HEK293 (cell line): ENCODE results near the gene SNAP47.
A peak's percentile ranks its signal among the peaks of the same experiment; 100 is the strongest.

Source experiments
- CTCF ChIA-PET: fragments of 350-600 bp; formaldehyde crosslinking; extraction: SDS; loops from one replicate; lab custom pipeline; 2021; ENCODE audit warnings: antibody characterized with exemption; lab: Yijun Ruan, JAX
- POLR2A ChIA-PET: fragments of 300-600 bp; formaldehyde crosslinking; extraction: SDS; loops from one replicate; lab custom pipeline; 2020; ENCODE audit warnings: antibody characterized with exemption, inconsistent platforms; lab: Yijun Ruan, JAX
- H3K27ac ChIP-seq: fragments of 200-500 bp; sonication (Bioruptor generic); 2 replicates; pipeline ENCODE4 v1.5.1; 2014; ENCODE audit warnings: low read depth, low read length, control low read depth, inconsistent platforms; ENCODE audit errors: extremely low read depth
- H3K36me3 ChIP-seq, 2 experiments: fragments of 200-500 bp in 1 of 2; sonication (Bioruptor generic) in 1 of 2; 1 replicate in 1 of 2; 2 replicates in 1 of 2; pipeline ENCODE4 v1.5.1; 2014 to 2017; ENCODE audit warnings: inconsistent platforms in 2 of 2, low read length in 2 of 2; ENCODE audit not compliant: control insufficient read depth in 2 of 2, insufficient read depth in 1 of 2
- H3K4me1 ChIP-seq: fragments of 200-500 bp; sonication (Bioruptor generic); 2 replicates; pipeline ENCODE4 v1.5.1; 2014; ENCODE audit warnings: mild to moderate bottlenecking, low read length, inconsistent platforms; ENCODE audit not compliant: control insufficient read depth, insufficient read depth
- H3K4me3 ChIP-seq: 2 replicates; pipeline ENCODE4 v1.5.1; 2011; ENCODE audit warnings: low read depth, mild to moderate bottlenecking, control low read depth, low read length, moderate library complexity
- H3K9me3 ChIP-seq: fragments of 200-500 bp; sonication (Bioruptor generic); 2 replicates; pipeline ENCODE4 v1.5.1; 2014; ENCODE audit warnings: low read depth, low read length, inconsistent platforms; ENCODE audit not compliant: control insufficient read depth, insufficient read depth
- CTCF ChIP-seq: fragments of 450-650 bp; formaldehyde crosslinking; IDR thresholded peaks from 2 replicates; pipeline ENCODE4 v1.5.1; 2016; ENCODE audit warnings: missing biosample characterization, missing genetic modification characterization
- GLIS1 ChIP-seq: fragments of 450-650 bp; formaldehyde crosslinking; IDR thresholded peaks from 2 replicates; pipeline ENCODE4 v1.5.1; 2016; ENCODE audit warnings: missing biosample characterization, missing genetic modification characterization
- GLIS2 ChIP-seq: fragments of 450-650 bp; formaldehyde crosslinking; IDR thresholded peaks from 2 replicates; pipeline ENCODE4 v1.5.1; 2016; ENCODE audit warnings: missing biosample characterization, missing genetic modification characterization
- HOXC10 ChIP-seq: sonication (generic); formaldehyde crosslinking; IDR thresholded peaks from 2 replicates; pipeline ENCODE4 v1.8.1; 2023; ENCODE audit warnings: mild to moderate bottlenecking, missing genetic modification reagents
- WT1 ChIP-seq: fragments of 450-650 bp; formaldehyde crosslinking; IDR thresholded peaks from 2 replicates; pipeline ENCODE4 v1.5.1; 2016; ENCODE audit warnings: missing biosample characterization, missing genetic modification characterization
- ZBTB17 ChIP-seq: fragments of 450-650 bp; formaldehyde crosslinking; IDR thresholded peaks from 2 replicates; pipeline ENCODE4 v1.5.1; 2016; ENCODE audit warnings: missing biosample characterization, missing genetic modification characterization
- ZBTB20 ChIP-seq: fragments of 450-650 bp; formaldehyde crosslinking; IDR thresholded peaks from 2 replicates; pipeline ENCODE4 v1.5.1; 2016; ENCODE audit warnings: missing biosample characterization, missing genetic modification characterization
- ZFHX2 ChIP-seq: fragments of 450-650 bp; formaldehyde crosslinking; conservative IDR thresholded peaks from 2 replicates; pipeline ENCODE4 v1.5.1; 2016; ENCODE audit warnings: missing biosample characterization, missing genetic modification characterization
- ZFP3 ChIP-seq: fragments of 450-650 bp; formaldehyde crosslinking; IDR thresholded peaks from 2 replicates; pipeline ENCODE4 v1.5.1; 2016; ENCODE audit warnings: low read depth, missing biosample characterization, missing genetic modification characterization
- ZFP37 ChIP-seq: fragments of 450-650 bp; formaldehyde crosslinking; IDR thresholded peaks from 2 replicates; pipeline ENCODE4 v1.5.1; 2016; ENCODE audit warnings: missing biosample characterization, missing genetic modification characterization
- ZIC2 ChIP-seq: fragments of 450-650 bp; formaldehyde crosslinking; IDR thresholded peaks from 2 replicates; pipeline ENCODE4 v1.5.1; 2016; ENCODE audit warnings: missing biosample characterization, missing genetic modification characterization
- ZNF10 ChIP-seq: fragments of 450-650 bp; formaldehyde crosslinking; IDR thresholded peaks from 2 replicates; pipeline ENCODE4 v1.5.1; 2017; ENCODE audit warnings: missing biosample characterization, missing genetic modification characterization
- ZNF157 ChIP-seq: fragments of 450-650 bp; formaldehyde crosslinking; IDR thresholded peaks from 2 replicates; pipeline ENCODE4 v1.5.1; 2016; ENCODE audit warnings: missing biosample characterization, missing genetic modification characterization
- ZNF19 ChIP-seq: fragments of 450-650 bp; formaldehyde crosslinking; IDR thresholded peaks from 2 replicates; pipeline ENCODE4; 2016; ENCODE audit warnings: missing biosample characterization, missing genetic modification characterization, low read depth
- ZNF202 ChIP-seq: fragments of 450-650 bp; formaldehyde crosslinking; IDR thresholded peaks from 2 replicates; pipeline ENCODE4 v1.5.1; 2016; ENCODE audit warnings: missing biosample characterization, missing genetic modification characterization, borderline replicate concordance
- ZNF214 ChIP-seq: fragments of 450-650 bp; formaldehyde crosslinking; IDR thresholded peaks from 2 replicates; pipeline ENCODE4 v1.5.1; 2017; ENCODE audit warnings: missing biosample characterization, mild to moderate bottlenecking, missing genetic modification characterization, borderline replicate concordance
- ZNF274 ChIP-seq, 2 experiments: fragments of 200-500 bp in 1 of 2; fragments of 450-650 bp in 1 of 2; sonication (Bioruptor generic) in 1 of 2; formaldehyde crosslinking in 1 of 2; IDR thresholded peaks; 2 replicates each; pipeline versions ENCODE4 v1.5.1 to v1.6.1; 2014 to 2016; ENCODE audit warnings: borderline replicate concordance in 1 of 2, inconsistent platforms in 1 of 2, low read length in 1 of 2, missing biosample characterization in 1 of 2, missing genetic modification characterization in 1 of 2
- ZNF341 ChIP-seq: fragments of 450-650 bp; formaldehyde crosslinking; IDR thresholded peaks from 2 replicates; pipeline ENCODE4; 2016; ENCODE audit warnings: low read depth, missing biosample characterization, missing genetic modification characterization
- ZNF391 ChIP-seq: fragments of 450-650 bp; formaldehyde crosslinking; IDR thresholded peaks from 2 replicates; pipeline ENCODE4 v1.5.1; 2016; ENCODE audit warnings: low read depth, missing biosample characterization, missing genetic modification characterization, borderline replicate concordance
- ZNF76 ChIP-seq: fragments of 450-650 bp; formaldehyde crosslinking; IDR thresholded peaks from 2 replicates; pipeline ENCODE4; 2016; ENCODE audit warnings: low read depth, missing biosample characterization, missing genetic modification characterization, borderline replicate concordance
- ZNF791 ChIP-seq: fragments of 450-650 bp; formaldehyde crosslinking; IDR thresholded peaks from 2 replicates; pipeline ENCODE4 v1.5.1; 2016; ENCODE audit warnings: missing biosample characterization, missing genetic modification characterization

Gene SNAP47

GRCh38 chr1:227778401-227778947 is 43.2 kb downstream of the SNAP47 start:
- Histone ChIP-seq H3K4me1 (no peaks in the 10 kb centered on the region), H3K36me3 (peaks cover 9 to 81% of the 10 kb centered on the region in 2 experiments)
- TF ChIP-seq WT1 (tag by site-specific recombination) (no peak), ZIC2 (tag by site-specific recombination) (peak; percentile 80)
- TF ChIP-seq, all 188 proteins: peak for 1
- Histone ChIP-seq H3K27ac (no peak overlapping the region), H3K9me3 (no peaks in the 10 kb centered on the region), H3K4me3 (no peak overlapping the region)
- ChIA-PET POLR2A (no interaction called here), CTCF (interaction anchor here (1.7 kb wide), 1 partner anchor 19 kb away, joined by 5 read pairs; no protein-coding TSS in a partner anchor)

- H3K4me3 ChIP-seq: no peak overlapping the region
- TF ChIP-seq ZNF341 (no peak), GLIS2 (tag by site-specific recombination) (peak; percentile 31; the same call in 1 of the 2 replicates), GLIS1 (tag by site-specific recombination) (peak; percentile 89), ZIC2 (tag by site-specific recombination) (0 out of 2 replicates have a peak, but pooled peaks have one; percentile 15), ZNF10 (tag by site-specific recombination) (no peak)
- TF ChIP-seq, all 188 proteins: peak for 3
- ChIA-PET POLR2A (no interaction called here), CTCF (interaction anchor here (1.7 kb wide), 1 partner anchor 20 kb away, joined by 5 read pairs; no protein-coding TSS in a partner anchor)
- Histone ChIP-seq H3K36me3 (peaks cover 9 to 76% of the 10 kb centered on the region in 2 experiments), H3K27ac (no peak overlapping the region), H3K4me1 (no peaks in the 10 kb centered on the region), H3K9me3 (no peaks in the 10 kb centered on the region)
These were observed 43.8 kb downstream of the SNAP47 start for GRCh38 chr1:227779021-227779441.

- Histone ChIP-seq H3K4me3 (no peak overlapping the region), H3K9me3 (no peaks in the 10 kb centered on the region), H3K36me3 (peaks cover 9 to 69% of the 10 kb centered on the region in 2 experiments)
- CTCF ChIA-PET: interaction anchor here (1.7 kb wide), 1 partner anchor 20 kb away, joined by 5 read pairs; no protein-coding TSS in a partner anchor
- TF ChIP-seq CTCF (tag by site-specific recombination): no peak
- TF ChIP-seq ZNF791 (tag by site-specific recombination): no peak
- TF ChIP-seq ZBTB20: no peak
- TF ChIP-seq ZFHX2: no peak
- TF ChIP-seq ZBTB17 (tag by site-specific recombination): no peak
- no peak for TF ChIP-seq HOXC10 (CRISPR knock-in tag)
- no peak for TF ChIP-seq ZNF202 (tag by site-specific recombination)
- no peak for TF ChIP-seq ZNF391 (tag by site-specific recombination)
- TF ChIP-seq ZNF214 (tag by site-specific recombination): no peak
- no peak for TF ChIP-seq ZFP37
- no peak for TF ChIP-seq GLIS2 (tag by site-specific recombination)
- TF ChIP-seq ZFP3 (tag by site-specific recombination): no peak
- TF ChIP-seq ZNF19 (tag by site-specific recombination): no peak
- TF ChIP-seq ZNF274 (IDR thresholded peaks at IDR 0.05; ENCODE audit: low read length): no peak
- TF ChIP-seq ZNF274 (tag by site-specific recombination; IDR thresholded peaks at IDR 0.05; ENCODE audit: borderline replicate concordance): no peak
- TF ChIP-seq ZNF157 (tag by site-specific recombination): no peak
- TF ChIP-seq ZNF76: no peak
- TF ChIP-seq, all 188 proteins: peak for 0
- Histone ChIP-seq H3K4me1 (no peaks in the 10 kb centered on the region), H3K27ac (no peak overlapping the region)
- POLR2A ChIA-PET: no interaction called here
These were observed 44.5 kb downstream of the SNAP47 start for GRCh38 chr1:227779685-227780084.
